Lung (tissue), 12 donors: ENCODE results near the gene MSH6. TPM values are rescaled to one million over a fixed set of nuclear protein-coding genes. Genes with fewer than 3 reads are reported as not detected.

Experiments
- ATAC-seq: fragments of 200-7000 bp; cut with Tn5 transposase; one replicate; pipeline ENCODE4 v1.9.1; 2020; ENCODE audit warnings: moderate number of reproducible peaks; ENCODE audit not compliant: insufficient read depth, low FRiP score
- DNase-seq, 3 donors: peaks; one replicate each; pipeline ENCODE4 v3.0.0-alpha.2; 2013 to 2017
- H3K27ac ChIP-seq, 2 donors: one replicate each; pipeline ENCODE4 v1.5.1; 2013; ENCODE audit warnings: mild to moderate bottlenecking in 2 of 2, moderate library complexity in 2 of 2, control low read depth in 1 of 2, inconsistent platforms in 1 of 2, low read depth in 1 of 2, low read length in 1 of 2
- H3K27me3 ChIP-seq, 3 donors: one replicate each; pipeline ENCODE4 v1.5.1; 2013; ENCODE audit warnings: low read length in 2 of 3; ENCODE audit not compliant: control insufficient read depth in 3 of 3, insufficient read depth in 3 of 3
- H3K36me3 ChIP-seq, 4 donors: one replicate each; pipeline ENCODE4 v1.5.1; 2013; ENCODE audit warnings: low read length in 4 of 4, mild to moderate bottlenecking in 1 of 4, moderate library complexity in 1 of 4; ENCODE audit not compliant: control insufficient read depth in 4 of 4, insufficient read depth in 4 of 4
- H3K4me1 ChIP-seq, 5 donors: one replicate each; pipeline ENCODE4 v1.5.1; 2013; ENCODE audit warnings: low read length in 5 of 5, mild to moderate bottlenecking in 2 of 5, moderate library complexity in 1 of 5; ENCODE audit not compliant: control insufficient read depth in 5 of 5, insufficient read depth in 5 of 5
- H3K4me3 ChIP-seq: one replicate; pipeline ENCODE4 v1.5.1; 2013; ENCODE audit warnings: mild to moderate bottlenecking, control low read depth, moderate library complexity
- H3K9ac ChIP-seq, 2 donors: one replicate each; pipeline ENCODE4 v1.5.1; 2013; ENCODE audit warnings: low read length in 2 of 2, control low read depth in 1 of 2; ENCODE audit not compliant: insufficient read depth in 1 of 2
- H3K9me3 ChIP-seq, 4 donors: one replicate each; pipeline ENCODE4 v1.5.1; 2013; ENCODE audit warnings: low read length in 3 of 4, mild to moderate bottlenecking in 1 of 4, moderate library complexity in 1 of 4; ENCODE audit not compliant: control insufficient read depth in 4 of 4, insufficient read depth in 3 of 4
- WGBS, 2 donors: extraction: QIAGEN DNeasy Blood & Tissue Kit; methylation state at CpG; one replicate each; pipeline ENCODE4 v1.1.7; 2013; 5-methylcytosine and 5-hydroxymethylcytosine counted together
- polyA plus RNA-seq, 2 donors: library from polyadenylated mRNA; stranded (reverse); fragments of 200-250 nt; gene quantifications; one replicate each; pipeline ENCODE4 v1.2.1, GENCODE V29; 2013
- total RNA-seq, 2 donors: library from RNA; depleted of rRNA in 1 of 2; stranded (reverse); fragments of >200 nt in 1 of 2; gene quantifications; one replicate each; pipeline ENCODE4 v1.2.1, GENCODE V29; 2014 to 2021
- TF ChIP-seq, protein P1 (sequence below): IDR thresholded peaks from 2 replicates; pipeline ENCODE4 v1.5.1; 2012; ENCODE audit warnings: mild to moderate bottlenecking; ENCODE audit errors: control extremely low read depth, extremely low read depth
- donor health status: control.
- donor health status: control.
- donor health status: Bipolar disorder and iron deficiency.
- donor health status: healthy.
- donor health status: DM: yes; HTN: yes; CAD: no.

Gene MSH6
- total and polyA plus RNA-seq, 4 donors: 8.8 to 59.5 (median 27.2) TPM

DNA sequence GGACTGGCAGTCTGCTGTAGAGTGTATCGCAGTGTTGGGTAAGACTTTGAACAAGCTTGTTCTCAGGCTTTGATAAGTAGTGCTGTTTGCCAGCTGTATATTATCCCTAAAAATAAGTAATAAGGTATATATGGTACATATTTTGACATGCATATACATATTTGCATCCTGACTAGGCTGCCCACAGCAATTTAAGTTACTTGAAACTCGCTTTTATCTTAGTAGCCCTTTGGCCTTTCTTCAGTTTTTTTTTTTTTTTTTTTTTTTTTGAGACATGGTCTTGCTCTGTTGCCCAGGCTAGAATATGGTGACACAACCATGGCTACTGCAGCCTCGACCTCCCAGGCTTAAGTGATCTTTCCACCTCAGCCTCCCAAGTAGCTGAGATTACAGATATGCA is 18.2 kb downstream of the MSH6 start:
- H3K27ac ChIP-seq: no peak overlapping the region
- H3K9ac ChIP-seq: no peak overlapping the region
- no peak for ATAC-seq
- H3K9me3 ChIP-seq: peaks cover 0 to 7% (median 3%) of the 10 kb centered on the region in 4 donors
- H3K4me3 ChIP-seq: no peak overlapping the region
- no peaks in the 10 kb centered on the region for H3K4me1 ChIP-seq
- 76 to 98% methylated on average over 3 of the region's 3 CpGs for WGBS, 2 donors
- TF ChIP-seq, protein P1, sequence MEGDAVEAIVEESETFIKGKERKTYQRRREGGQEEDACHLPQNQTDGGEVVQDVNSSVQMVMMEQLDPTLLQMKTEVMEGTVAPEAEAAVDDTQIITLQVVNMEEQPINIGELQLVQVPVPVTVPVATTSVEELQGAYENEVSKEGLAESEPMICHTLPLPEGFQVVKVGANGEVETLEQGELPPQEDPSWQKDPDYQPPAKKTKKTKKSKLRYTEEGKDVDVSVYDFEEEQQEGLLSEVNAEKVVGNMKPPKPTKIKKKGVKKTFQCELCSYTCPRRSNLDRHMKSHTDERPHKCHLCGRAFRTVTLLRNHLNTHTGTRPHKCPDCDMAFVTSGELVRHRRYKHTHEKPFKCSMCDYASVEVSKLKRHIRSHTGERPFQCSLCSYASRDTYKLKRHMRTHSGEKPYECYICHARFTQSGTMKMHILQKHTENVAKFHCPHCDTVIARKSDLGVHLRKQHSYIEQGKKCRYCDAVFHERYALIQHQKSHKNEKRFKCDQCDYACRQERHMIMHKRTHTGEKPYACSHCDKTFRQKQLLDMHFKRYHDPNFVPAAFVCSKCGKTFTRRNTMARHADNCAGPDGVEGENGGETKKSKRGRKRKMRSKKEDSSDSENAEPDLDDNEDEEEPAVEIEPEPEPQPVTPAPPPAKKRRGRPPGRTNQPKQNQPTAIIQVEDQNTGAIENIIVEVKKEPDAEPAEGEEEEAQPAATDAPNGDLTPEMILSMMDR: no peak
- no peak for DNase-seq
- no peaks in the 10 kb centered on the region for H3K27me3 ChIP-seq
- peaks cover 46 to 89% (median 75%) of the 10 kb centered on the region in 4 donors for H3K36me3 ChIP-seq

DNA sequence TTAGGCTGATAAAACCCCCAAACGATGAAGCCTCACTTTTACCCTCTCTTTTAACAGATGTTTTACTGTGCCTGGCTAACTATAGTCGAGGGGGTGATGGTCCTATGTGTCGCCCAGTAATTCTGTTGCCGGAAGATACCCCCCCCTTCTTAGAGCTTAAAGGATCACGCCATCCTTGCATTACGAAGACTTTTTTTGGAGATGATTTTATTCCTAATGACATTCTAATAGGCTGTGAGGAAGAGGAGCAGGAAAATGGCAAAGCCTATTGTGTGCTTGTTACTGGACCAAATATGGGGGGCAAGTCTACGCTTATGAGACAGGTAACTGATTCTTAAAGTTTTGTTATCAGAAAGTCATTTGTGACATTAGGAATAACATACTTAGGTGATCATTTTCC is 20.4 kb downstream of the MSH6 start:
- no peaks in the 10 kb centered on the region for H3K27me3 ChIP-seq
- H3K4me1 ChIP-seq: no peaks in the 10 kb centered on the region
- WGBS, 2 donors: 98 to 100% methylated on average over 7 of the region's 7 CpGs
- H3K9me3 ChIP-seq: peaks cover 0 to 7% (median 3%) of the 10 kb centered on the region in 4 donors
- TF ChIP-seq, protein P1: no peak
- no peak overlapping the region for H3K9ac ChIP-seq
- no peak overlapping the region for H3K27ac ChIP-seq
- no peak for ATAC-seq
- no peak overlapping the region for H3K4me3 ChIP-seq
- DNase-seq: peak in 1 of 3 donors; percentile 13
- H3K36me3 ChIP-seq: peaks cover 38 to 81% (median 73%) of the 10 kb centered on the region in 4 donors

DNA sequence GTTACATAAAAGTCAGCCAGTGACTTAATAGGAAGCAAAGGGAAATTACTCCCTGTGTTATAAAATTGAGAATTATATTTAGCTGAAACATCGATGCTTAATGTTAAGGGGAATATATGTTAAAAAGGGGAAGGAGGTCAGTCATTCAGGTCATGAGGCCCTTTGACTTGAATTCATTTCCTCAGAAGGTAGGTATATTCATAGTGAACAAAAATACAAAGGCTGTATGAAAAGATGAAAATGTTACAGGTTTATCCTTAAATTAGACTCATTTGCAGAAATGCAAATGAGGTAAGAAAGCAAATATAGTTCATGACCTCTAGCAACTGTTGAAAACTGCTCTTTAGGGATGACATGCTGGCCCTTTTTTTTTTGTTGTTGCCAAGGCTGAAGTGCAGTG is 20.8 kb downstream of the MSH6 start:
- WGBS, 2 donors: 90 to 92% methylated on average over 1 of the region's 1 CpG
- H3K9ac ChIP-seq: no peak overlapping the region
- H3K27ac ChIP-seq: no peak overlapping the region
- H3K4me3 ChIP-seq: no peak overlapping the region
- peaks cover 36 to 81% (median 71%) of the 10 kb centered on the region in 4 donors for H3K36me3 ChIP-seq
- no peaks in the 10 kb centered on the region for H3K4me1 ChIP-seq
- peaks cover 0 to 7% (median 3%) of the 10 kb centered on the region in 4 donors for H3K9me3 ChIP-seq
- ATAC-seq: no peak
- no peaks in the 10 kb centered on the region for H3K27me3 ChIP-seq
- TF ChIP-seq, protein P1: no peak
- DNase-seq: no peak

DNA sequence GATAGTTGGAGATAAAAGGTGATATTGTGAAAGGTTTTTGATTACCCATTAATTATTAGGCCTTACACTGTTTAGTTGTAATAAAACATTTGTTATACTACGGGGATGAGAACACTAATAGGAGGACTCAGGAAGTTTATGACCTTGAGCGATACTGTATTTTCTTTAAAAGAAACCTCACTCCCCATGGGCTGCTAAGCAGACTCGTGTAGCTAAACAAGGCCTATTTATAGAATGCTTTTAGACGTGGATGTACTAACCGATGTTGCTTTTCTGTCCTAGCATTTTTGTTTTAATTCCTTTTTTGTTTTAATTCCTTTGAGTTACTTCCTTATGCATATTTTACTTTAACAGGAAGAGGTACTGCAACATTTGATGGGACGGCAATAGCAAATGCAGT is 22.9 kb downstream of the MSH6 start:
- Histone ChIP-seq H3K27ac (no peak overlapping the region), H3K36me3 (peaks cover 23 to 63% (median 55%) of the 10 kb centered on the region in 4 donors), H3K4me1 (peaks cover 0 to 2% (median 0%) of the 10 kb centered on the region in 5 donors), H3K4me3 (no peak overlapping the region), H3K27me3 (no peaks in the 10 kb centered on the region), H3K9ac (no peak overlapping the region), H3K9me3 (peaks cover 0 to 7% (median 3%) of the 10 kb centered on the region in 4 donors)
- ATAC-seq (no peak), DNase-seq (no peak)
- TF ChIP-seq, protein P1: no peak
- WGBS, 2 donors: 63 to 66% methylated on average over 6 of the region's 6 CpGs
